HG03460 (cell line): ENCODE measurements around the gene CFAP46.

Experiments used
- ATAC-seq: cut with Tn5 transposase; IDR thresholded peaks from one replicate; pipeline ENCODE4 v1.9.1; 2021; ENCODE audit not compliant: unreplicated experiment

Gene CFAP46

GRCh38 chr10:132942101-132943057 is at the start of gene CFAP46:
Gene CFAP46 (minus strand): TSS chr10:132942570. CDS start chr10:132942484, 86 bp downstream.
- no peak for ATAC-seq

- no peak for ATAC-seq
Measured at GRCh38 chr10:132991706-132992432, 49.5 kb upstream of the CFAP46 start.

- ATAC-seq: no peak
Measured at GRCh38 chr10:132990684-132991545, 48.5 kb upstream of the CFAP46 start.

GRCh38 chr10:132989476-132990415 is 47.4 kb upstream of the CFAP46 start:
- ATAC-seq: no peak

- no peak for ATAC-seq
Measured at GRCh38 chr10:132988988-132989387, 46.6 kb upstream of the CFAP46 start.

GRCh38 chr10:132987671-132988571 is 45.6 kb upstream of the CFAP46 start:
- ATAC-seq: no peak

- no peak for ATAC-seq
Measured at GRCh38 chr10:132986978-132987377, 44.6 kb upstream of the CFAP46 start.

- ATAC-seq: no peak
Measured at GRCh38 chr10:132986576-132986975, 44.2 kb upstream of the CFAP46 start.

GRCh38 chr10:132986076-132986475 is 43.7 kb upstream of the CFAP46 start:
- no peak for ATAC-seq

- no peak for ATAC-seq
Measured at GRCh38 chr10:132985546-132985900, 43.2 kb upstream of the CFAP46 start.

- no peak for ATAC-seq
Measured at GRCh38 chr10:132984801-132985545, 42.6 kb upstream of the CFAP46 start.

GRCh38 chr10:132984008-132984295 is 41.6 kb upstream of the CFAP46 start:
- no peak for ATAC-seq

GRCh38 chr10:132983252-132984007 is 41.1 kb upstream of the CFAP46 start:
- no peak for ATAC-seq

- ATAC-seq: no peak
Measured at GRCh38 chr10:132982301-132982989, 40.1 kb upstream of the CFAP46 start.

GRCh38 chr10:132981746-132982145 is 39.4 kb upstream of the CFAP46 start:
- no peak for ATAC-seq

GRCh38 chr10:132981173-132981555 is 38.8 kb upstream of the CFAP46 start:
- no peak for ATAC-seq
